AG20443 (cell line): Measurements from ENCODE around the gene FMO4.

Experiments
- DNase-seq: peaks from one replicate; pipeline ENCODE4 v3.0.0; 2012; ENCODE audit warnings: low spot score, mixed read lengths

The FMO4 gene

GRCh38 chr1:171313835-171314320, at the start of gene FMO4:
TSS of gene FMO4 (plus strand) at chr1:171314183. CDS start at chr1:171319826, 5,643 bp downstream.
- DNase-seq, result peak; percentile 96

- DNase-seq, result no peak
Measured at GRCh38 chr1:171265686-171266085, 48.3 kb upstream of the FMO4 start.

- DNase-seq, result no peak
Measured at GRCh38 chr1:171266930-171267329, 47.1 kb upstream of the FMO4 start.

- DNase-seq, result no peak
Measured at GRCh38 chr1:171267391-171267790, 46.6 kb upstream of the FMO4 start.

- DNase-seq, result no peak
Measured at GRCh38 chr1:171270806-171271205, 43.2 kb upstream of the FMO4 start.

- DNase-seq, result no peak
Measured at GRCh38 chr1:171277534-171277933, 36.4 kb upstream of the FMO4 start.

GRCh38 chr1:171279234-171279633, 34.7 kb upstream of the FMO4 start:
- DNase-seq, result no peak

- DNase-seq, result no peak
Measured at GRCh38 chr1:171279678-171280077, 34.3 kb upstream of the FMO4 start.

- no peak for DNase-seq
Measured at GRCh38 chr1:171280599-171280998, 33.4 kb upstream of the FMO4 start.

GRCh38 chr1:171286032-171286705, 27.8 kb upstream of the FMO4 start:
- DNase-seq, result peak; percentile 40

GRCh38 chr1:171290621-171291020, 23.4 kb upstream of the FMO4 start:
- no peak for DNase-seq

GRCh38 chr1:171292799-171293198, 21.2 kb upstream of the FMO4 start:
- DNase-seq, result peak; percentile 63

GRCh38 chr1:171295383-171295782, 18.6 kb upstream of the FMO4 start:
- peak; percentile 9 for DNase-seq

GRCh38 chr1:171295821-171296220, 18.2 kb upstream of the FMO4 start:
- DNase-seq, result no peak

- no peak for DNase-seq
Measured at GRCh38 chr1:171296897-171297296, 17.1 kb upstream of the FMO4 start.

- DNase-seq, result no peak
Measured at GRCh38 chr1:171298696-171299095, 15.3 kb upstream of the FMO4 start.

- DNase-seq, result no peak
Measured at GRCh38 chr1:171299342-171299741, 14.6 kb upstream of the FMO4 start.

- no peak for DNase-seq
Measured at GRCh38 chr1:171300401-171300800, 13.6 kb upstream of the FMO4 start.

GRCh38 chr1:171310661-171311087, 3.3 kb upstream of the FMO4 start:
- DNase-seq, result no peak

- DNase-seq, result no peak
Measured at GRCh38 chr1:171311771-171312558, 2.0 kb upstream of the FMO4 start.

- DNase-seq, result no peak
Measured at GRCh38 chr1:171313319-171313834, 606 bp upstream of the FMO4 start.

- no peak for DNase-seq
Measured at GRCh38 chr1:171329251-171329650, 15.3 kb downstream of the FMO4 start.

- no peak for DNase-seq
Measured at GRCh38 chr1:171334024-171334640, 20.1 kb downstream of the FMO4 start.
